Motor neuron (in vitro differentiated cells): Measurements from ENCODE around the gene APEX1. TPM values are rescaled to one million over a fixed set of nuclear protein-coding genes. Genes with fewer than 3 reads are reported as not detected.
A peak's percentile ranks its signal among the peaks of the same experiment; 100 is the strongest.

Experiments
- ATAC-seq, 8 experiments: fragments of 200-7000 bp; cut with Tn5 transposase; replicated peaks in 6 of 8; 2 replicates each; pipeline ENCODE4 v1.8.0; 2021; ENCODE audit warnings: mild to moderate bottlenecking in 8 of 8, moderate library complexity in 8 of 8
- H3K27ac ChIP-seq, 2 donors: fragments of 250-450 bp; sonication (Bioruptor Pico); 2 replicates each; pipeline ENCODE4 v1.9.0; 2021; ENCODE audit warnings: antibody characterized with exemption in 2 of 2, mild to moderate bottlenecking in 2 of 2, moderate library complexity in 1 of 2
- H3K4me1 ChIP-seq, 2 donors: fragments of 250-450 bp; sonication (Bioruptor Pico); replicated peaks in 1 of 2; 2 replicates each; pipeline ENCODE4 v1.6.1; 2021; ENCODE audit warnings: antibody characterized with exemption in 2 of 2, mild to moderate bottlenecking in 2 of 2, moderate library complexity in 1 of 2
- H3K4me3 ChIP-seq, 5 donors: fragments of 250-450 bp; sonication (Bioruptor Pico); 2 replicates each; pipeline ENCODE4 v1.9.0; 2021; ENCODE audit warnings: antibody characterized with exemption in 5 of 5, mild to moderate bottlenecking in 5 of 5, moderate library complexity in 4 of 5
- WGBS, 10 experiments: fragments of 450-650 bp; shearing (Covaris generic); methylation state at CpG; one replicate each; pipeline ENCODE4 v1.0.0; 2022; 5-methylcytosine and 5-hydroxymethylcytosine counted together
- in situ Hi-C, 9 experiments: fragments of 400-800 bp; cut with MboI; loops; one replicate each; pipeline ENCODE4 v1.15.0; 2021; ENCODE audit warnings: low sequenced_read_pairs in 9 of 9, low pct_unique_long_range_greater_than_20kb in 2 of 9; ENCODE audit not compliant: unreplicated experiment in 9 of 9
- total RNA-seq, 8 experiments: library from RNA; unstranded; fragments of 300-600 nt; gene quantifications; 2 replicates each; pipeline versions ENCODE4 v1.2.3 to v1.2.4, GENCODE V29; 2022

APEX1 gene
- total RNA-seq, result 100 to 1,000 TPM; 125 to 320 (median 161) TPM

DNA sequence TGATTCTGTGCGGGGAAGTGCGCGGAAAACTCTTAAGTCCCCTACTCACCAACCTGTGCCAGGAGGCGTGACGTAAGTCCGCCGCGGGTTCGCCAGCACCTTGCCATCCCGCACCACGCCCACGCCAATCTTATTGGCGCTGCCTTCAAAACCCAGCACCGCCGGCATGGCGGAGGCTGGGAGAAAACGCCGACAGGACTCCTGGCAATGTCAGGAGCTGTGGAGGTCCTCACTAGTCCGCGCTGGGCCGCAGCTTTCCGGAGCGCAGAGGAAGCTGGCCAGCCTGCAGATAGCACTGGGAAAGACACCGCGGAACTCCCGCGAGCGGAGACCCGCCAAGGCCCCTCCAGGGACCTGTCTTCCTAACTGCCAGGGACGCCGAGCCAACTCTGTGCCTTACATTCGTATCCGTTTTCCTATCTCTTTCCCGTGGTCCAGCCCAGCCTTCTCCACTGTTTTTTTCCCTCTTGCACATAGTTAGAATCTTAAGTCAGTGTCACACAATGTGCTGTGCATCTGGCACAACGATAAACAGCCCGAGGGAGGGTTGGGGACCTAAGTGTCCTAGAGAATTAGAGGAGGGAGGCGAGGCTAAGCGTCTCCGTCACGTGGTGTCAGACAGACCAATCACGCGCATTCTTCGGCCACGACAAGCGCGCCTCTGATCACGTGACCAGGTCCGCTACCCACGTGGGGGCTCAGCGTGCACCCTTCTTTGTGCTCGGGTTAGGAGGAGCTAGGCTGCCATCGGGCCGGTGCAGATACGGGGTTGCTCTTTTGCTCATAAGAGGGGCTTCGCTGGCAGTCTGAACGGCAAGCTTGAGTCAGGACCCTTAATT lies at the start of gene APEX1, which contains the start of gene OSGEP:
APEX1 (plus strand) TSS at position 711 of the 839 bp plus-strand sequence. CDS start 420 bp downstream, outside the sequence.
OSGEP (minus strand) TSS at position 297 of the 839 bp plus-strand sequence; CDS start at position 168, 129 bp downstream.
- peak within 1 kb of the TSS; percentile 57 to 97 (median 67) for H3K4me3 ChIP-seq
- H3K4me1 ChIP-seq, result peaks cover 10 to 12% of the 10 kb centered on the region in 2 donors
- in situ Hi-C loops, result loop anchor here in 2 of 9 experiments (25.0 kb wide), 1 partner anchor 117 kb away; the partner anchor contains the start of genes CCNB1IP1 (in 2 of the 2) and PARP2 (in 2 of the 2)
- peak; percentile 80 to 90 (median 88) for ATAC-seq
- 0 to 1% (median 0%) methylated on average over 3 to 24 of the region's 56 CpGs; no CpG with 5 or more reads in 3 of the 10 experiments for WGBS, 10 experiments
- H3K27ac ChIP-seq, result peak within 1 kb of the TSS; percentile 98 to 99

DNA sequence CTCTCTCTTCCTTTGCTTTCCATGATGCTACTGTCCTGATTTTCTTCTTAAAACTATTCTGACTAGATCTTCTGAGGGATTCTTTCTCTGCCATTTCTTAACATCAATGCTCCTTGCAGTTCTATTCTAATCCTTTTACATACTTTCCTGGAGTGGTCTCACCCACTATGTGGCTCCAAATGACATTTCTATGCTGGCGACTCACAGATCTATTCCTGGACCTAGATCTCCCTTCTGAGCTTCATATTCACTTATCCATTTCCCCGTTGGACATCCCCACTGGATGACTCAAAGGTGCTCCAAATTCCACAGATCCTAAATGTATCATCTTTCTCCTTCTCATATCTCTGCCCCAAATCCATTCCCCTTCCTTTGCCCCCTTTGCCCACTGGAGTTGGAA lies 45.8 kb upstream of the APEX1 start:
- in situ Hi-C loops, result no loop called here
- no peak overlapping the region for H3K4me3 ChIP-seq
- H3K4me1 ChIP-seq, result peaks cover 3 to 4% of the 10 kb centered on the region in 2 donors
- H3K27ac ChIP-seq, result no peak overlapping the region
- WGBS, 10 experiments, result 0 to 100% (median 75%) methylated on average over 1 to 2 of the region's 2 CpGs; no CpG with 5 or more reads in 1 of the 10 experiments
- no peak for ATAC-seq

- WGBS, 10 experiments, result 0 to 29% (median 10%) methylated on average over 3 to 7 of the region's 7 CpGs
- H3K27ac ChIP-seq, result peak overlapping the region; percentile 62 to 73
These were observed 42.6 kb upstream of the APEX1 start for GRCh38 chr14:20412411-20412810.

GRCh38 chr14:20412876-20413743 lies 41.9 kb upstream of the APEX1 start, which contains the start of gene TEP1:
TSS of gene TEP1 (minus strand) at chr14:20413501. CDS start at chr14:20408439, 5,062 bp downstream.
- H3K27ac ChIP-seq, result peak within 1 kb of the TSS; percentile 62 to 73
- peaks cover 3 to 4% of the 10 kb centered on the region in 2 donors for H3K4me1 ChIP-seq
- H3K4me3 ChIP-seq, result peak within 1 kb of the TSS; percentile 68 to 92 (median 84)
- peak; percentile 82 to 96 (median 94) for ATAC-seq
- in situ Hi-C loops, result no loop called here
- 0 to 7% (median 1%) methylated on average over 3 to 17 of the region's 43 CpGs; no CpG with 5 or more reads in 2 of the 10 experiments for WGBS, 10 experiments

More at GRCh38 chr14:20412411-20412810, 42.6 kb upstream of the APEX1 start:
- Histone ChIP-seq H3K4me3 (peak overlapping the region; percentile 68 to 92 (median 84)), H3K4me1 (peaks cover 3 to 4% of the 10 kb centered on the region in 2 donors)
- peak; percentile 8 to 20 (median 13) for ATAC-seq
- in situ Hi-C loops, result no loop called here

GRCh38 chr14:20413744-20414082 lies 41.3 kb upstream of the APEX1 start:
- peaks cover 3 to 4% of the 10 kb centered on the region in 2 donors for H3K4me1 ChIP-seq
- H3K27ac ChIP-seq, result peak overlapping the region; percentile 62 to 73
- WGBS, 10 experiments, result 0 to 33% (median 2%) methylated on average over 1 to 7 of the region's 9 CpGs
- peak in 1 of 8 experiments; percentile 2 for ATAC-seq
- peak overlapping the region; percentile 68 to 92 (median 84) for H3K4me3 ChIP-seq
- in situ Hi-C loops, result no loop called here

GRCh38 chr14:20415782-20416206 lies 39.2 kb upstream of the APEX1 start:
- no peak overlapping the region for H3K4me3 ChIP-seq
- peak in 3 of 8 experiments; percentile 5 to 9 (median 5) for ATAC-seq

DNA sequence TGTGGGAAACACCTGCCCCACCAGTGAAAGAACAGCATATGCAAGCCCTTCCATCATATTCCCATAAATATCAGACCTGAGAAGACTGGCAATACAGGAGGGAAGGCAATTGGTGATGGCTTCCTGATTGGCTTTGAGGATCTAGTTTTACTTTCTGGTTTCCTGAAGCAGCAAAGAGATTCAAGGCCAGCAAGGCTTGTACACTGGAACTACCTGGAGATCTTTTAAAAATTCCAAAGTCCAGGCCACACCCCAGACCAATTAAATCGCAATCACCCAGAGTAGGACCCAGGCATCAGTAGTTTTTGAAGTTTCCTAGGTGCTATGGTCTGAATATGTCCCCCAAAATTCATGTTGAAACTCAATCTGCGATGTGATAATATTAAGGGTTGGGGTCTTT lies 38.8 kb upstream of the APEX1 start:
- in situ Hi-C loops, result no loop called here
- Histone ChIP-seq H3K27ac (no peak overlapping the region), H3K4me3 (no peak overlapping the region), H3K4me1 (peaks cover 3 to 4% of the 10 kb centered on the region in 2 donors)
- 67 to 100% (median 85%) methylated on average over 1 to 2 of the region's 2 CpGs; no CpG with 5 or more reads in 3 of the 10 experiments for WGBS, 10 experiments
- ATAC-seq, result no peak

More at GRCh38 chr14:20415782-20416206, 39.2 kb upstream of the APEX1 start:
- WGBS, 10 experiments, result 0 to 67% (median 25%) methylated on average over 1 to 3 of the region's 3 CpGs
- in situ Hi-C loops, result no loop called here
- no peak overlapping the region for H3K27ac ChIP-seq
- H3K4me1 ChIP-seq, result peaks cover 3 to 4% of the 10 kb centered on the region in 2 donors

DNA sequence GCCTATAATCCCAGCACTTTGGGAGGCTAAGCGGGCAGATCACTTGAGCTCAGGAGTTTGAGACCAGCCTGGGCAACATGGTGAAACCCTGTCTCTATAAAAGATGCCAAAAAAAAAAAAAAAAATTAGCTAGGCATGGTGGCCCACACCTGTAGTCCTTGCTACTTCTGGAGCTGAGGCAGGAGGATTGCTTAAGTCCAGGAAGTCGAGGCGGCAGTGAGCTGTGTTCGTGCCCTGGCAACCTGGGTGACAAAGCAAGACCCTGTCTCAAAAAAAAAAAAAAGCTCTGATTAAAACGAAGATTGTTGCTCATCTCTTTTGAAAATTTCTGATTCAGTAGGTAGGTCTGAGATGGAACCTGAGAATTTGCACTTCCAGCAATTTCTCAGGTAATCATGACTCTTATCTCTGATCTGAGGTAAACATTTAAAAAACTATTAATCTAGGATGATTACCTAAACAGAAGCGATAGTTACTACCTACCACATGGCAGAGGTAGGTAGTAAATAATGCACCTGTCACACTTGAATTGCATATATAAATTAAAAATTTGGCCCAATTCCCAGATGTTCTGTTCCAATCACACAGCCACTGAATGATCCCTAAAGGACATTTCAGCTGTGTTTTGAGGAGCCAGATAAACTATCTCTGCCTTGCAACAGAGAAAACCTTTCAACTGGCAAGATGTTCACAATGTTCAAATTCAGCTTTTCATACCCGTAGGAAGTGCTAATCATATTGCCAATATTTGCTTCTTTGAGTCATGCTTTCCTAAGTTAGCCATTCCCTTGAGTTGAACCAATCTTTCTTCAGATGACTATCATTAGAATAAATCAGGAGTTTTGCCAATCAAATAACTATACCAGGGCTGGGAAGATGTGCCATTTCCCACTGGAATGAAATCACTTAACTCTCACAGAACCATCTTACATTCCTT lies 37.5 kb upstream of the APEX1 start:
- no peak for ATAC-seq
- WGBS, 10 experiments, result 47 to 92% (median 81%) methylated on average over 4 to 7 of the region's 7 CpGs
- in situ Hi-C loops, result no loop called here
- H3K4me1 ChIP-seq, result peaks cover 3 to 4% of the 10 kb centered on the region in 2 donors
- no peak overlapping the region for H3K27ac ChIP-seq
- no peak overlapping the region for H3K4me3 ChIP-seq

DNA sequence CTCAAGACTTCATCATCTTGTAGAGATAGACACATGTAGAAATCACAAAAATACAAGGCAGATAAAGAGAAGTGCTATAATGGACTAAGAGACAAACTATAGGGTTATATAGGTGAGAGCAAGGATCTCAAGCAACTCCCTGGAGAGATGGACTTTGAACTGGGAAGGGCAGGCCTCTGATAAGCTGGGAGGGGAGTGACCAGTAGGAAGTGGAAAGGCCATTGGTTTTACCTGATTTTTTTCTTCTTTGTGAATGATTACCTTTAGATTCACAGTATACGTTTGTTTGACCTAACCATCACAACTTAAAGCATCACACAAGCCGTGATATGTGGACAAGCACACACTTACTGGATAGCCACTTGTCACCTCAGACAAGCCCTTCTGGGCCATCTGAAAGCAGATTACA lies 36.5 kb upstream of the APEX1 start:
- in situ Hi-C loops, result no loop called here
- ATAC-seq, result no peak
- WGBS, 10 experiments, result 28 to 83% (median 61%) methylated on average over 1 to 2 of the region's 2 CpGs; no CpG with 5 or more reads in 2 of the 10 experiments

DNA sequence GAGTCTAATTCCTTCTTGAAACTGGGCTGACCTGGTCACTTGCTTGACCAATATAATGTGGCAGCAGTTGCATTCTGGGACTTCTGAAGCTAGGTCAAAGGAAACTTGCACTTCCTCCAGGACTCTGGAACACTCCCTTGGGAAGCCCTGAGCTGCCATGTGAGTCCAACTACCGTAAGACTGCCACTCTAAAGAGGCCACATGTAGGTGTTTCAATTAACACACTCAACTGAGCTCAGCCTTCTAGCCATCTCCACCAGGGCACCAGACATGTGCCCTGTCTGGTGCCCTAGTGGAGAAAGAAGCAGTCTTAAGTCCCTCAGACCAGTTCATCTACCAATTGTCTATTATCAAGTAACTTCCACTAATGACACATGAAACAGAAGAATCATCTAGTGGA lies 35.6 kb upstream of the APEX1 start:
- in situ Hi-C loops, result no loop called here
- Histone ChIP-seq H3K4me3 (no peak overlapping the region), H3K27ac (no peak overlapping the region), H3K4me1 (no peaks in the 10 kb centered on the region)
- WGBS, 10 experiments, result 83 to 100% methylated on average over 1 of the region's 1 CpG; no CpG with 5 or more reads in 8 of the 10 experiments
- ATAC-seq, result no peak

More for the DNA sequence above, 36.5 kb upstream of the APEX1 start:
- Histone ChIP-seq H3K4me1 (peaks cover 3 to 4% of the 10 kb centered on the region in 2 donors), H3K4me3 (no peak overlapping the region), H3K27ac (no peak overlapping the region)

GRCh38 chr14:20421267-20421666 lies 33.8 kb upstream of the APEX1 start:
- no peak overlapping the region for H3K27ac ChIP-seq
- in situ Hi-C loops, result no loop called here

More at GRCh38 chr14:20421267-20421666, 33.8 kb upstream of the APEX1 start:
- H3K4me3 ChIP-seq, result no peak overlapping the region
- 0 to 83% (median 6%) methylated on average over 1 to 2 of the region's 2 CpGs; no CpG with 5 or more reads in 2 of the 10 experiments for WGBS, 10 experiments
- no peaks in the 10 kb centered on the region for H3K4me1 ChIP-seq
- ATAC-seq, result peak in 1 of 8 experiments; percentile 16
